RWPE2 (cell line): ENCODE measurements around the gene SPATA2L.

Source experiments
- ATAC-seq: fragments of 200-7000 bp; cut with Tn5 transposase; 3 replicates; pipeline ENCODE4 v1.9.1; 2021; ENCODE audit warnings: low read depth
- DNase-seq: peaks from one replicate; pipeline ENCODE4 v3.0.0-alpha.2; 2020; ENCODE audit warnings: low spot score
- H3K27ac ChIP-seq: fragments of 450-650 bp; 2 replicates; pipeline ENCODE4 v1.5.1; 2017; ENCODE audit warnings: mild to moderate bottlenecking; ENCODE audit not compliant: poor library complexity, severe bottlenecking
- H3K27me3 ChIP-seq: fragments of 250-450 bp; sonication (Bioruptor Pico); 2 replicates; pipeline ENCODE4 v1.5.1; 2021; ENCODE audit warnings: mild to moderate bottlenecking, moderate library complexity; ENCODE audit not compliant: insufficient read depth, poor library complexity, severe bottlenecking
- H3K36me3 ChIP-seq: fragments of 250-450 bp; sonication (Bioruptor Pico); 2 replicates; pipeline ENCODE4 v1.5.1; 2020; ENCODE audit warnings: low read depth, mild to moderate bottlenecking, moderate library complexity
- H3K4me1 ChIP-seq: fragments of 250-450 bp; sonication (Bioruptor Pico); 2 replicates; pipeline ENCODE4 v1.5.1; 2021; ENCODE audit warnings: mild to moderate bottlenecking, moderate library complexity; ENCODE audit not compliant: insufficient read depth, poor library complexity, severe bottlenecking
- H3K4me3 ChIP-seq: fragments of 250-450 bp; sonication (Bioruptor Pico); 2 replicates; pipeline ENCODE4 v1.5.1; 2021; ENCODE audit warnings: mild to moderate bottlenecking, moderate library complexity; ENCODE audit not compliant: severe bottlenecking
- H3K9me3 ChIP-seq: fragments of 250-450 bp; sonication (Bioruptor Pico); 2 replicates; pipeline ENCODE4 v1.5.1; 2021; ENCODE audit warnings: mild to moderate bottlenecking, moderate library complexity; ENCODE audit not compliant: severe bottlenecking
- TF ChIP-seq, protein P1 (sequence below): fragments of 450-650 bp; IDR thresholded peaks from one replicate; pipeline ENCODE4 v1.5.1; 2017; ENCODE audit warnings: mild to moderate bottlenecking, moderate library complexity; ENCODE audit not compliant: poor library complexity, severe bottlenecking

The SPATA2L gene

DNA sequence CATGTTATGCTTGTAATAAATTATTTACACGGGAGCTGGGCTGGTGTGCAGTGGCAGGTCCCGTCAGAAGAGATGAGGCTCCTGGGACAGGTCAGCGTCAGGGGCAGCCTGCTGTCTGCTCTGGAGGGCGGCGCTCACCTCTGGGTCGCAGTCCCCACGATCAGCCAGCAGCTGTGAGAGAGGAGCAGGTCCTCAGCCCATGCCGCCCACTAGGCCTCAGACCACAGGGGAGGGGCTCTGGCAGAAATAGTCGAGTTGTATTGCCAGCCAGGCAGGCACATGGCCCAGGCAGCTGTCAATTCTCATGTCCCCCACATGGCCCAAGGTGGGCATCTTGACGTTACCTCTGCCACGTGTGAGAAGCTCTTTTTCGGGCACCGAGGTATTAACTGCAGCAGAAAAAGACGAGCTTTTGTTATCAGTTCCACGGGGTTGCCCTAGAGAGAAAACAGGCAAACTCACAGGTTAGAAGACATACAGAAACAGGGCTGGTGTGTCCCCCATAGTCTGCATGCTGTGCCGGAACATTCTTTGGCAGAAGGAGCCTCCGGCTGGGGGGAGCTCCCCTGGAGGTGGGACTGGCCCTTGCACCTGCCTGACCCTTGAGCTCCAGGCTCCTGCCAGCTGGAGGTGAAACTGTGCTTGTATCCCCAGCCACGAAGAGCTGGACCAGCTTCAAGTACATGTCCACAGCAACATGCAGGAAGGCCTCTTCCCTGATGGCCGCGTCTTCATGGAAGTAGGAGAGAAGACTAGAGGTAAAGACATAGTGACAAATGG, 37.2 kb upstream of the SPATA2L start:
- TF ChIP-seq, protein P1, sequence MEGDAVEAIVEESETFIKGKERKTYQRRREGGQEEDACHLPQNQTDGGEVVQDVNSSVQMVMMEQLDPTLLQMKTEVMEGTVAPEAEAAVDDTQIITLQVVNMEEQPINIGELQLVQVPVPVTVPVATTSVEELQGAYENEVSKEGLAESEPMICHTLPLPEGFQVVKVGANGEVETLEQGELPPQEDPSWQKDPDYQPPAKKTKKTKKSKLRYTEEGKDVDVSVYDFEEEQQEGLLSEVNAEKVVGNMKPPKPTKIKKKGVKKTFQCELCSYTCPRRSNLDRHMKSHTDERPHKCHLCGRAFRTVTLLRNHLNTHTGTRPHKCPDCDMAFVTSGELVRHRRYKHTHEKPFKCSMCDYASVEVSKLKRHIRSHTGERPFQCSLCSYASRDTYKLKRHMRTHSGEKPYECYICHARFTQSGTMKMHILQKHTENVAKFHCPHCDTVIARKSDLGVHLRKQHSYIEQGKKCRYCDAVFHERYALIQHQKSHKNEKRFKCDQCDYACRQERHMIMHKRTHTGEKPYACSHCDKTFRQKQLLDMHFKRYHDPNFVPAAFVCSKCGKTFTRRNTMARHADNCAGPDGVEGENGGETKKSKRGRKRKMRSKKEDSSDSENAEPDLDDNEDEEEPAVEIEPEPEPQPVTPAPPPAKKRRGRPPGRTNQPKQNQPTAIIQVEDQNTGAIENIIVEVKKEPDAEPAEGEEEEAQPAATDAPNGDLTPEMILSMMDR = no peak
- Histone ChIP-seq H3K9me3 (no peaks in the 10 kb centered on the region), H3K4me3 (no peak overlapping the region), H3K36me3 (peaks cover 99% of the 10 kb centered on the region), H3K27me3 (no peaks in the 10 kb centered on the region), H3K27ac (no peak overlapping the region), H3K4me1 (no peaks in the 10 kb centered on the region)
- DNase-seq (no peak), ATAC-seq (no peak)

DNA sequence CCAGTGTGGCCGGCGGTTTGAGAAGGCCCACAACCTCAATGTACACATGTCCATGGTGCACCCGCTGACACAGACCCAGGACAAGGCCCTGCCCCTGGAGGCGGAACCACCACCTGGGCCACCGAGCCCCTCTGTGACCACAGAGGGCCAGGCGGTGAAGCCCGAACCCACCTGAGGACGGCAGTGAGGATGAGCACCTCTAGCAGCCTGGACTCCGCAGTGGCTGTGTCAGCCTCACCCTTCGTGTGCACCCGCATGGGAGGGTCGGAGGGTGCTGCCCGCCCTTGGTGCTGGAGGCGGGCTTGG, 36.5 kb upstream of the SPATA2L start:
- ATAC-seq = no peak
- H3K4me3 ChIP-seq = no peak overlapping the region
- TF ChIP-seq, protein P1 = no peak
- H3K27ac ChIP-seq = no peak overlapping the region
- H3K36me3 ChIP-seq = peaks cover 99% of the 10 kb centered on the region
- no peaks in the 10 kb centered on the region for H3K9me3 ChIP-seq
- no peaks in the 10 kb centered on the region for H3K4me1 ChIP-seq
- no peaks in the 10 kb centered on the region for H3K27me3 ChIP-seq
- no peak for DNase-seq

DNA sequence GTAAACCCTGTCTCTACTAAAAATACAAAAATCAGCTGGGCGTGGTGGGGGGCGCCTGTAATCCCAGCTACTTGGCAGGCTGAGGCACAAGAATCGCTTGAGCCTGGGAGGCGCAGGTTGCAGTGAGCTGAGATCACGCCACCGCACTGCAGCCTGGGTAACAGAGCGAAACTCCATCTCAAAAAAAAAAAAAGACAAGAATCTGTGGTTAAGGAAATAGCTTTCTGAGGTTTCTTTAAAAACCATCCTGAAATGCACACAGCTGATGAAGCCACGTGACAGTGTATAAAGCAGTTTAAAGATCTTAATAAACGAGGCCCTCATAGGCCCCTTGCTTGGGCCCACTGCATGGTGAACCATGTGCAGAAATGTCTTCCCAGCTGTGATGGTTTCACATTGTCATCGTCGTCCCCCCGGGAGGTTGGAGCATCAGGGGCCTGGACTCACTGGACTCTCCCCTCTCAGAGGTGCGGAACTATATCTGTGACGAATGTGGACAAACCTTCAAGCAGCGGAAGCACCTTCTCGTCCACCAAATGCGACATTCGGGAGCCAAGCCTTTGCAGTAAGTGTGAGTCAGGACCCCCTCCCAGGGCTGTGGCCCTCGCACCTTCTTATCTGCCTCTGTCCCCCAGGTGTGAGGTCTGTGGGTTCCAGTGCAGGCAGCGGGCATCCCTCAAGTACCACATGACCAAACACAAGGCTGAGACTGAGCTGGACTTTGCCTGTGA, 36.0 kb upstream of the SPATA2L start:
- no peak overlapping the region for H3K27ac ChIP-seq

DNA sequence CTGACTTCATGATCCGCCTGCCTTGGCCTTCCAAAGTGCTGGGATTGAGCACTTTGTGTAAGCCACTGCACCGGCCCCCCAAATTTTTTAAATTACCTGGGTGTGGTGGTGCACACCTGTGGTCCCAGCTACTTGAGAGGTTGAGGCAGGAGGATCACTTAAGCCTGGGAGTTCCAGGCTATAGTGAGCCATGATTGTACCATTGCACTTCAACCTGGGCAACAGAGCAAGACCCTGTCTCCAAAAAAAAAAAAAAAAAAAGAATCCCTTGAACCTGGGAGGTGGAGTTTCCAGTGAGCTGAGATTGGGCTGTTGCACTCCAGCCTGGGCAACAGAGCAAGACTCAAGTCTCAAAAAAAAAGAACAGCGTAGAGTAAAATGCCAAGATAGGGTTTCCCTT, 35.0 kb upstream of the SPATA2L start:
- Histone ChIP-seq H3K27me3 (no peaks in the 10 kb centered on the region), H3K4me1 (no peaks in the 10 kb centered on the region), H3K27ac (no peak overlapping the region), H3K9me3 (no peaks in the 10 kb centered on the region), H3K4me3 (no peak overlapping the region), H3K36me3 (peaks cover 95% of the 10 kb centered on the region)
- TF ChIP-seq, protein P1 = no peak
- ATAC-seq = no peak
- DNase-seq = no peak

More for the DNA sequence above, 36.0 kb upstream of the SPATA2L start:
- Histone ChIP-seq H3K4me3 (no peak overlapping the region), H3K4me1 (no peaks in the 10 kb centered on the region), H3K9me3 (no peaks in the 10 kb centered on the region), H3K36me3 (peaks cover 96% of the 10 kb centered on the region), H3K27me3 (no peaks in the 10 kb centered on the region)
- TF ChIP-seq, protein P1 = no peak
- ATAC-seq = no peak
- no peak for DNase-seq

DNA sequence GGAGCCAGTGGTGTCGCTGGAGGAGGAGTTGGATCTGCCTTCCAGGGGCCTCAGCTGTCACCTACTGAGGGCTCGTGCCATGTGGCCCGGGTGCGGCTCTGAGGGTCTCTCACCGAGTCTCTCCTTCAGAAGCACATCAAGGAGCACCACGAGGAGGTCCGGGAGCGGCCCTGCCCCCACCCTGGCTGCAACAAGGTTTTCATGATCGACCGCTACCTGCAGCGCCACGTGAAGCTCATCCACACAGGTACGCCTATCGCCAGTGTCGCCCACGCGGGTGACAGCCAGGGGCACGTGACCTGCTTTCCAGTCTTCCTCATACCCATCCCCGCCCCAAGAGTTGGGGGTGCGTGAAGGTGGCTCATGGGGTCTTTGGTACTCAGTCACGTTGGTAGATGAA, 32.3 kb upstream of the SPATA2L start:
- Histone ChIP-seq H3K9me3 (no peaks in the 10 kb centered on the region), H3K4me3 (no peak overlapping the region), H3K36me3 (peaks cover 95% of the 10 kb centered on the region), H3K27me3 (no peaks in the 10 kb centered on the region), H3K27ac (no peak overlapping the region), H3K4me1 (no peaks in the 10 kb centered on the region)
- DNase-seq = no peak
- no peak for ATAC-seq
- TF ChIP-seq, protein P1 = no peak
